Measurements from ENCODE around the gene DCST1. TPM values are rescaled to one million over a fixed set of nuclear protein-coding genes. Genes with fewer than 3 reads are reported as not detected.

The DCST1 gene
- total and polyA plus RNA-seq, 2 donors (not counting 1 experiment from before 2014, with no cell fraction given), result not detected

DNA sequence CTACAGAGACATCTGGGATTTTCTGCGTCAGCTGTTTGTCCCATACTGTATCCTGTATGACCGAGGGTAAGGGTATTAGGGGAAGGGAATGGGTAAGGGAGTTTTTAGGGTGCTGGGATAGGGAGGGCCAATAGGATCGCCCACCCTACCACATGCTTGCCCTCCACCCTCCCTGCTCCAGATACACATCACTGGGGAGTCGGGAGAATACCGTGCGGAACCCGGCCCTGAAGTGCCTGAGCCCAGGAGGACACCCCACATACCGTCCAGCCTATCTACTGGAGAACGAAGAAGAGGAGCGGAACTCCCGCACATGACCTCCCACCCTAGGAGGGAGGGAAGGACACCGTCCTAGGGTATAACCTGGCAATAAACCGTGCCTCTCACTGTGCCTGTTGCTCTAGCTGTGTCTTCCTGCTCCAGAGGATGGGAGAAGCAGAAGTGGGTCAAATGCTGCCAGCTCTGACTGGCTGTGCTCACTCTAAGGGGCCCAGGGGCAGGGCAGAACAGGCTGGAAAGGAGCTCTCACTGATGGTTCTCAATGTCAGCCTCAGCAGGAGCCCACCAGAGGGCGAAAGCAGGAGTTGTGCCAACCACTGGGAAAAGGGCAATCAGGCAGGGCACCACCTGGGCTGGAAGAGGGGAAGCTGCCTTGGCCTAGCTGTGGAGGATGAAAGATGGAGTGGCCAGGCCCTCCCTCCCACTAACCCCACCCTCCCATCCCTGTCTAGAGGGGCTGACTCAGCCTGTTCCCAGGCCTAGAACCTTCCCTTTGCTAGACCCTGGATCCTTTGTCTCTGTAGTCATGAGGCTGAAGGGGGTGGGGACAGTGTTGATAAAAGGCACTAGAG, 40.7 kb upstream of the DCST1 start:
- Histone ChIP-seq H3K79me2 (ENCODE audit: control insufficient read depth, insufficient read depth, low read length) (no peaks in the 10 kb centered on the region), H3K36me3 (ENCODE audit: control insufficient read depth, insufficient read depth, low read length) (peaks cover 6% of the 10 kb centered on the region), H2AFZ (ENCODE audit: low read length) (no peak overlapping the region), H4K20me1 (ENCODE audit: control insufficient read depth, extremely low read depth, insufficient read depth, low read length) (no peaks in the 10 kb centered on the region), H3K27ac (ENCODE audit: insufficient read depth, low read length) (no peak overlapping the region), H3K4me1 (ENCODE audit: control insufficient read depth, extremely low read depth, insufficient read depth, low read length) (no peaks in the 10 kb centered on the region), H3K27me3 (ENCODE audit: control insufficient read depth, insufficient read depth, low read length) (no peaks in the 10 kb centered on the region), H3K4me3 (replicated peaks in 1 of 4; ENCODE audit: control extremely low read depth in 1 of 4, insufficient read depth in 1 of 4, low read depth in 3 of 4, low read length in 4 of 4) (no peak overlapping the region), H3K9me3 (ENCODE audit: control insufficient read depth, insufficient read depth, low read depth, low read length) (no peaks in the 10 kb centered on the region), H3K4me2 (ENCODE audit: extremely low read depth, insufficient read depth, low read length) (no peak overlapping the region), H3K9ac (ENCODE audit: insufficient read depth, low read length) (no peak overlapping the region)
- peak; percentile 59 to 64 for DNase-seq (ENCODE audit: low read depth in 2 of 2)
- TF ChIP-seq EZH2 (IDR thresholded peaks at IDR 0.05; ENCODE audit: low read length, missing control alignments) (no peak), CTCF (conservative IDR thresholded peaks at IDR 0.05 in 1 of 2, IDR thresholded peaks at IDR 0.05 in 1 of 2; ENCODE audit: low read depth in 1 of 2, low read length in 2 of 2) (peak; percentile 12 to 40)

DNA sequence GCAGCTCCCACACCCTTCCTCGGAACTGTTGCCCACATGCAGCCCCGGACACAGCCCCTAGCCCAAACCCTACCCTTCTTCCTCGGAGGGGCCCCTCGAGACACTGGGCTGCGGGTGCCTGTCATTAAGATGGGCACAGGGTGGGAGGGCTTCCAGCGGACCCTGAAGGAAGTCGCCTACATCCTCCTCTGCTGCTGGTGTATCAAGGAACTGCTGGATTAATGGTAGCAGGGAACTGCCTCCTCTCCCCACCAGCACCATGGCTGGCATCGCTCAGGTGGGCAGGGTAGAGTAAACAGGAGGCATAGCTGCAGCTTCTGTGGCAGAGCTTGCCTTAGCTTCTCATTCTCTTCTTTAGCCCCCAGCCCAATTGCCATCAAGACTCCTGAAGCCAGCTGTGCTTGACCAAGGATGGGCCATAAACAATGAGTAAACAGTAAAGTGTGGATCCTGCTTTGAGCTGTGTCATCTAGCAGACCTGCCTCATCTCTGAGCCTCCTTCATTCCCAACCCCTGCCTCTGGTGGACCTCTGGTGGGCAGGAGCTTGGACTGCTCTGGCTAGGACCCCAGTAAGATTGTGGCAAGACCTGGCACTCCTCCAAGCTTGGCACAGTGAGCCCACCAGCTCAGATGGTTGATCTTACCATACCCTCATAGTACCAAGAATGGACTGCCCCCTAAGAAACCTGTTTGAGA, 39.9 kb upstream of the DCST1 start, which contains the start of gene LENEP:
Gene LENEP (plus strand): TSS at position 15 of the 697 bp plus-strand sequence. CDS start 22 bp downstream, at position 37.
- TF ChIP-seq EZH2 (IDR thresholded peaks at IDR 0.05; ENCODE audit: low read length, missing control alignments), result no peak
- no peak for TF ChIP-seq CTCF (conservative IDR thresholded peaks at IDR 0.05 in 1 of 2, IDR thresholded peaks at IDR 0.05 in 1 of 2; ENCODE audit: low read depth in 1 of 2, low read length in 2 of 2)
- Histone ChIP-seq H3K79me2 (ENCODE audit: control insufficient read depth, insufficient read depth, low read length) (no peaks in the 10 kb centered on the region), H3K9me3 (ENCODE audit: control insufficient read depth, insufficient read depth, low read depth, low read length) (no peaks in the 10 kb centered on the region), H2AFZ (ENCODE audit: low read length) (no peak within 1 kb of the TSS), H3K4me3 (replicated peaks in 1 of 4; ENCODE audit: control extremely low read depth in 1 of 4, insufficient read depth in 1 of 4, low read depth in 3 of 4, low read length in 4 of 4) (no peak within 1 kb of the TSS), H3K9ac (ENCODE audit: insufficient read depth, low read length) (no peak within 1 kb of the TSS), H3K27me3 (ENCODE audit: control insufficient read depth, insufficient read depth, low read length) (no peaks in the 10 kb centered on the region), H3K4me2 (ENCODE audit: extremely low read depth, insufficient read depth, low read length) (no peak within 1 kb of the TSS), H3K4me1 (ENCODE audit: control insufficient read depth, extremely low read depth, insufficient read depth, low read length) (no peaks in the 10 kb centered on the region), H4K20me1 (ENCODE audit: control insufficient read depth, extremely low read depth, insufficient read depth, low read length) (no peaks in the 10 kb centered on the region), H3K27ac (ENCODE audit: insufficient read depth, low read length) (peak within 1 kb of the TSS; percentile 7), H3K36me3 (ENCODE audit: control insufficient read depth, insufficient read depth, low read length) (peaks cover under 1% of the 10 kb centered on the region)
- no peak for DNase-seq (ENCODE audit: low read depth in 2 of 2)

GRCh38 chr1:154994269-154994587, 39.4 kb upstream of the DCST1 start:
- TF ChIP-seq CTCF (conservative IDR thresholded peaks at IDR 0.05 in 1 of 2, IDR thresholded peaks at IDR 0.05 in 1 of 2; ENCODE audit: low read depth in 1 of 2, low read length in 2 of 2) (no peak), EZH2 (IDR thresholded peaks at IDR 0.05; ENCODE audit: low read length, missing control alignments) (no peak)
- DNase-seq (ENCODE audit: low read depth in 2 of 2), result peak in 1 of 2 donors; percentile 10
- H3K27ac ChIP-seq (ENCODE audit: insufficient read depth, low read length), result no peak overlapping the region
- H3K9me3 ChIP-seq (ENCODE audit: control insufficient read depth, insufficient read depth, low read depth, low read length), result no peaks in the 10 kb centered on the region
- H3K9ac ChIP-seq (ENCODE audit: insufficient read depth, low read length), result no peak overlapping the region
- peaks cover 2% of the 10 kb centered on the region for H3K4me1 ChIP-seq (ENCODE audit: control insufficient read depth, extremely low read depth, insufficient read depth, low read length)
- no peaks in the 10 kb centered on the region for H3K79me2 ChIP-seq (ENCODE audit: control insufficient read depth, insufficient read depth, low read length)
- H3K4me3 ChIP-seq (replicated peaks in 1 of 4; ENCODE audit: control extremely low read depth in 1 of 4, insufficient read depth in 1 of 4, low read depth in 3 of 4, low read length in 4 of 4), result no peak overlapping the region
- no peak overlapping the region for H2AFZ ChIP-seq (ENCODE audit: low read length)
- no peak overlapping the region for H3K4me2 ChIP-seq (ENCODE audit: extremely low read depth, insufficient read depth, low read length)
- H3K27me3 ChIP-seq (ENCODE audit: control insufficient read depth, insufficient read depth, low read length), result no peaks in the 10 kb centered on the region
- no peaks in the 10 kb centered on the region for H3K36me3 ChIP-seq (ENCODE audit: control insufficient read depth, insufficient read depth, low read length)
- H4K20me1 ChIP-seq (ENCODE audit: control insufficient read depth, extremely low read depth, insufficient read depth, low read length), result no peaks in the 10 kb centered on the region
